KOPT-K1 (cell line): ENCODE results near the gene ZNF415.

Experiments
- H3K27ac ChIP-seq: fragments of 200-600 bp; sonication (generic); 2 replicates; pipeline ENCODE4 v1.5.1; 2016; ENCODE audit warnings: antibody characterized with exemption, mild to moderate bottlenecking, low read depth, low read length; ENCODE audit not compliant: poor library complexity, severe bottlenecking
- H3K36me3 ChIP-seq: fragments of 200-600 bp; sonication (generic); 2 replicates; pipeline ENCODE4 v1.5.1; 2017; ENCODE audit warnings: antibody characterized with exemption, mild to moderate bottlenecking, low read length, moderate library complexity; ENCODE audit not compliant: insufficient read depth
- H3K9me3 ChIP-seq: fragments of 200-600 bp; sonication (generic); 2 replicates; pipeline ENCODE4 v1.5.1; 2017; ENCODE audit warnings: antibody characterized with exemption, low read length, mild to moderate bottlenecking; ENCODE audit not compliant: insufficient read depth, poor library complexity, severe bottlenecking

The ZNF415 gene

GRCh38 chr19:53132141-53132991 is at the start of gene ZNF415:
Gene ZNF415 (minus strand): TSS chr19:53132910. CDS start chr19:53122676, 10,234 bp downstream.
- no peaks in the 10 kb centered on the region; the same call in 1 of the 2 replicates for H3K36me3 ChIP-seq
- peaks cover 23% of the 10 kb centered on the region for H3K9me3 ChIP-seq
- peak within 1 kb of the TSS; percentile 65 for H3K27ac ChIP-seq

- Histone ChIP-seq H3K9me3 (peaks cover 14% of the 10 kb centered on the region), H3K36me3 (peaks cover 64% of the 10 kb centered on the region), H3K27ac (no peak overlapping the region)
These were observed 49.5 kb upstream of the ZNF415 start for GRCh38 chr19:53182202-53182601.

- Histone ChIP-seq H3K27ac (no peak overlapping the region), H3K9me3 (peaks cover 50% of the 10 kb centered on the region), H3K36me3 (peaks cover 79% of the 10 kb centered on the region)
These were observed 45.3 kb upstream of the ZNF415 start for GRCh38 chr19:53177986-53178385.

- Histone ChIP-seq H3K36me3 (peaks cover 35% of the 10 kb centered on the region), H3K27ac (no peak overlapping the region), H3K9me3 (peaks cover 63% of the 10 kb centered on the region)
These were observed 40.2 kb upstream of the ZNF415 start for GRCh38 chr19:53172889-53173288.

GRCh38 chr19:53165691-53166091 is 33.0 kb upstream of the ZNF415 start:
- Histone ChIP-seq H3K27ac (no peak overlapping the region), H3K9me3 (peaks cover 78% of the 10 kb centered on the region), H3K36me3 (peaks cover 29% of the 10 kb centered on the region)

- H3K9me3 ChIP-seq, result peaks cover 60% of the 10 kb centered on the region
- H3K27ac ChIP-seq, result no peak overlapping the region
- peaks cover 27% of the 10 kb centered on the region for H3K36me3 ChIP-seq
These were observed 28.4 kb upstream of the ZNF415 start for GRCh38 chr19:53161123-53161522.

- Histone ChIP-seq H3K27ac (no peak overlapping the region), H3K36me3 (peaks cover 27% of the 10 kb centered on the region), H3K9me3 (peaks cover 56% of the 10 kb centered on the region)
These were observed 27.6 kb upstream of the ZNF415 start for GRCh38 chr19:53160350-53160749.

- Histone ChIP-seq H3K27ac (peak overlapping the region; percentile 62), H3K9me3 (peaks cover 48% of the 10 kb centered on the region), H3K36me3 (peaks cover 37% of the 10 kb centered on the region)
These were observed 25.5 kb upstream of the ZNF415 start for GRCh38 chr19:53158119-53158656.

- Histone ChIP-seq H3K36me3 (peaks cover 43% of the 10 kb centered on the region), H3K9me3 (peaks cover 47% of the 10 kb centered on the region), H3K27ac (peak overlapping the region; percentile 62)
These were observed 24.9 kb upstream of the ZNF415 start for GRCh38 chr19:53157626-53158025.

- Histone ChIP-seq H3K9me3 (peaks cover 44% of the 10 kb centered on the region), H3K27ac (no peak overlapping the region), H3K36me3 (peaks cover 50% of the 10 kb centered on the region)
These were observed 24.1 kb upstream of the ZNF415 start for GRCh38 chr19:53156850-53157249.

GRCh38 chr19:53147645-53148044 is 14.9 kb upstream of the ZNF415 start:
- peaks cover 91% of the 10 kb centered on the region for H3K9me3 ChIP-seq
- peaks cover 94% of the 10 kb centered on the region for H3K36me3 ChIP-seq
- H3K27ac ChIP-seq, result no peak overlapping the region

GRCh38 chr19:53140351-53140750 is 7.6 kb upstream of the ZNF415 start:
- Histone ChIP-seq H3K9me3 (peaks cover 84% of the 10 kb centered on the region), H3K36me3 (peaks cover 66% of the 10 kb centered on the region)

GRCh38 chr19:53136432-53136831 is 3.7 kb upstream of the ZNF415 start:
- peaks cover 33% of the 10 kb centered on the region for H3K36me3 ChIP-seq
- no peak overlapping the region for H3K27ac ChIP-seq
- peaks cover 61% of the 10 kb centered on the region for H3K9me3 ChIP-seq

More at GRCh38 chr19:53140351-53140750, 7.6 kb upstream of the ZNF415 start:
- H3K27ac ChIP-seq, result no peak overlapping the region

GRCh38 chr19:53131727-53132126 is 983 bp downstream of the ZNF415 start:
- H3K9me3 ChIP-seq, result peaks cover 16% of the 10 kb centered on the region
- H3K27ac ChIP-seq, result peak overlapping the region; percentile 65
- H3K36me3 ChIP-seq, result no peaks in the 10 kb centered on the region; the same call in 1 of the 2 replicates

GRCh38 chr19:53131085-53131590 is 1.6 kb downstream of the ZNF415 start:
- Histone ChIP-seq H3K27ac (no peak overlapping the region), H3K9me3 (peaks cover 10% of the 10 kb centered on the region), H3K36me3 (no peaks in the 10 kb centered on the region; the same call in 1 of the 2 replicates)
